IPS-NIHi11 (cell line): ENCODE results near the gene EXO5.
"Not testable (repeated sequence)": the region's sequence is repeated elsewhere in the genome, so short reads cannot be mapped to it uniquely, and the experiment has no call there.

ENCODE experiments used
- DNase-seq: peaks from one replicate; pipeline ENCODE4 v3.0.0; 2012; ENCODE audit warnings: mixed read lengths, low spot score

EXO5 gene

DNA sequence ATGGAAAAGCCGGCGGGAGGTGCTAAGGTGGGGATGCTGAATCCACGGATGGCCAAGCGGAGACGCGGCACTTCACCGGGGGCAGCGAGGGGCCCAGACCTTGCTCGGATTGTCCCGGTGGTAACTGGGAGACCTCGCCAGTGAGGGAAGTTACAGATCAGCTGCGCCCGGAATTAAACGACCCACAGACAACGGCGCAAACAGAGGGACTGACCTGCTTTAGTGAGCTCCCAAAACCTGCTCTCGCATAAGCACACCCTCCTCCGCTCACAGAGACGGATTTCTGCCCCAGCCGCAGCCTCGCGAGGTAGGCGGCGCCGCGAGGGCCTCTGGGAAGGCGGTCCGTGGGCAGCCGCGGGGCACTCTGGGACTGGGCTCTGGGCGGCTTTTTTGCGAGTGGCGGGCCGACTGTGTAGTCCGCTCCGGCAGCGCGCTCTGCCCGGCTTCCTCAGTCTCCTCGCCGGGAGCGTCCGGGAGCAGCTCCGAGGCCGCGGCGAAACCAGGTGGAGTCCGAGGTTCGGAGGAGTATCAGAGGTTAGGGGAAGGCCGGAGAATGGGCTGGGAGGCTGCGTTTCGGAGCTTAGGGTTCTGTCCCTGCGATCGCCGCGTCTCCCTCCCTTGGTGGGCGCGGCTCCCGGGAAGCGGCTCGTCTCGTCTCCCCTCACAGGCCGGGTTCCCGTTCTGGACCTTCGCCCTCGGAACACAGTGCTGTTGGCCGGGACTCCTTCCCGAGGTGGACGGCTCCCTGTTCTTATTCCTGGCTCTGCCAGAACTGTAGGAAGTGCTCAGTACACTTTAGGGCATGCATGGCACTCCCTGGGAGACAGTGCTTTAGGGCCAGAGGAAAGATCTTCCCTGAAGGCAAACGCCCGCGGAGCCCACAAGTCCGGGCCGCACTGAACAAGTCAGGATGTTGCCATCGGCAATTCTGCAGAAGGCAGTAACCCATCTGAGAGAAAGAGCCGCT is at the start of gene EXO5:
Gene EXO5, plus strand, starts transcription at position 393 of the 967 bp plus-strand sequence. CDS start 5,778 bp downstream, outside the sequence.
- peak; percentile 81 for DNase-seq

GRCh38 chr1:40462956-40463590 is 45.5 kb upstream of the EXO5 start:
- no peak for DNase-seq

GRCh38 chr1:40469327-40469726 is 39.2 kb upstream of the EXO5 start:
- DNase-seq: no peak

GRCh38 chr1:40475268-40475667 is 33.3 kb upstream of the EXO5 start:
- DNase-seq: no peak

GRCh38 chr1:40476924-40477677 is 31.5 kb upstream of the EXO5 start, which contains the start of gene ZFP69:
Gene ZFP69, plus strand, starts transcription at chr1:40477290. Its CDS starts 2,072 bp downstream, at chr1:40479362.
- DNase-seq: peak; percentile 93

DNA sequence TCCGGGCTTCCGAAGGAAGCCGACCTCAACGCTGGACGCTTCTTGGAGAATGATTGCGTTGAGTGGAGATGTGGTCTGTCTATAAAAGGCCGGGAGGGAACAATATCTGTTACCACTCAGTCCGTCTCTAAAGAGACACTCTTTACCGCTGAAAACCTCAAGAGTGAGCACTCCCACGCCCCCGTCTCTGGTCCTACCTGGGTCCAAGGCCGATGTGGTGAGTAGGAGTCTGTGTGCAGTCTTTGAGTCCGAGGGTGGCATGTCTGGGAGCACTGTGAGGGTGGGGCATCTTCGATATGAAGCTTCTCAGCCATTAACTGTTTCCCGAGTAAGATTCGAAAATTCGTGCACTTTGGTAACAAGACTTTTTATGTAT is 30.9 kb upstream of the EXO5 start:
- no peak for DNase-seq

DNA sequence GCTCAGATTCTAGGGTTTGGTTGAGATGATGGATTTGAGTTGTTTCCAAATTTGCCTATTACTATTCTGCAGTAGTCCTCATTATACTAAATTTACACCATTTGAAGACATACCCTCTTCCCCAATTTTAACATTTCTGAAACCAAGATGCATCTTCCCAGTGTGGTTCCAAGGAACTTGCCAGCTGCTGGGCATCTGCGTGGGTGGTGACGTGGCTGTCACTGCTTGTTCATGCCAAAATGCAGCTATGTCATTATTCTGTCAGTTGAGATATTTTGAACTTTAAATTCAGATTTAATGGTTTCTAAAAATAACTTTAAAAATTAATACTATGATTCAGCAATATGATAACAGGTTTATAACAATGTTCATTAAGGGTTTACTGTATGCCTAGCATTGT is 30.3 kb upstream of the EXO5 start:
- no peak for DNase-seq

GRCh38 chr1:40479156-40479555 is 29.4 kb upstream of the EXO5 start:
- DNase-seq: no peak

DNA sequence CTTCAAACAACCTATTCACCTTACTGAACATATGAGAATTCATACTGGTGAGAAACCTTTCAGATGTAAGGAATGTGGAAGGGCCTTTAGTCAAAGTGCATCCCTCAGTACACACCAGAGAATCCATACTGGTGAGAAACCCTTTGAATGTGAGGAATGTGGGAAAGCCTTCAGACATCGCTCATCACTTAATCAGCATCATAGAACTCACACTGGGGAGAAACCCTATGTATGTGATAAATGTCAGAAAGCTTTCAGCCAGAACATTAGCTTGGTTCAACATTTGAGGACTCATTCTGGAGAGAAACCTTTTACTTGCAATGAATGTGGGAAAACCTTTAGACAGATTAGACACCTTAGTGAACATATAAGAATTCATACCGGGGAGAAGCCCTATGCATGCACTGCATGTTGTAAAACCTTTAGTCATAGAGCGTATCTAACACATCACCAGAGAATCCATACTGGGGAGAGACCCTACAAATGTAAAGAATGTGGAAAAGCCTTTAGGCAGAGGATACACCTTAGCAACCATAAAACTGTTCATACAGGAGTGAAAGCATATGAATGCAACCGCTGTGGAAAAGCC is 13.2 kb upstream of the EXO5 start:
- DNase-seq: no peak

DNA sequence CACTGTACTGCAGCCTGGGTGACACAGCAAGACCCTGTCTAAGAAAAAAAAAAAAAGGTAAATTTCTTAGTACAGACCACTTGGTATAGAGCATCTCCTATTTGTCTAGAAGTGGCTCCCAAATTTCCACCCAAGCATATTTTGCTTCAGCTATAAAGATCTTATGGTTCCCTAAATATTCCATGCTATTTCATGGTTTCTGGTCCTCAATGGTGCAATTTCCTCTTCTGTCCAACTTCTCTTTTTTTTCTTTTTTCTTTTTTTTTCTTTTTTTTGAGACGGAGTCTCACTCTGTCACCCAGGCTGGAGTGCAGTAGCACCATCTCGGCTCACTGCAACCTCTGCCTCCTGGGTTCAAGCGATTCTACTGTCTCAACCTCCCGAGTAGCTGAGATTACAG is 5.9 kb upstream of the EXO5 start:
- DNase-seq: not testable (repeated sequence)

- no peak for DNase-seq
These were observed 594 bp upstream of the EXO5 start for GRCh38 chr1:40507973-40508372.

- DNase-seq: no peak
These were observed 10.9 kb downstream of the EXO5 start for GRCh38 chr1:40519517-40519916.

GRCh38 chr1:40530735-40531380 is 22.3 kb downstream of the EXO5 start:
- DNase-seq: peak; percentile 24

- peak; percentile 96 for DNase-seq
These were observed 23.0 kb downstream of the EXO5 start, which contains the start of gene ZNF684 for GRCh38 chr1:40531381-40532061. Gene ZNF684, plus strand, starts transcription at chr1:40531637. Its CDS starts 1,530 bp downstream, at chr1:40533167.

GRCh38 chr1:40532062-40532389 is 23.5 kb downstream of the EXO5 start:
- no peak for DNase-seq

- peak; percentile 67 for DNase-seq
These were observed 24.4 kb downstream of the EXO5 start for GRCh38 chr1:40532844-40533424.

DNA sequence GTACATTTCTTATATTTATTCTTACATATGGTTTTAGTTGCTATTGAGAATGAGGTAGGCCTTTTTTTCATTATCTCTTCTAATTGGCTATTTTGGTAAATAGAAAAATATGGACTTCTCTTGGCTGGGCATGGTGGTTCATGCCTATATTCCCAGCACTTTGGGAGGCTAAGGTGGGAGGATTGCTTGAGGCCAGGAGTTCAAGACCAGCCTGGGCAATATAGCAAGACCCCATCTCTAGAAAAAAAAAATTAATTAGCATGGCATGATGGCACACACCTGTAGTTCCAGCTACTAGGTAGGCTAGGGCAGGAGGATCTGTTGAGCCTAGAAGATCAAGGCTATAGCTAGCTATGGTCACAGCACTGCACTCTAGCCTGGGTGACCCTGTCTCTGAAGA is 26.0 kb downstream of the EXO5 start:
- DNase-seq: no peak

DNA sequence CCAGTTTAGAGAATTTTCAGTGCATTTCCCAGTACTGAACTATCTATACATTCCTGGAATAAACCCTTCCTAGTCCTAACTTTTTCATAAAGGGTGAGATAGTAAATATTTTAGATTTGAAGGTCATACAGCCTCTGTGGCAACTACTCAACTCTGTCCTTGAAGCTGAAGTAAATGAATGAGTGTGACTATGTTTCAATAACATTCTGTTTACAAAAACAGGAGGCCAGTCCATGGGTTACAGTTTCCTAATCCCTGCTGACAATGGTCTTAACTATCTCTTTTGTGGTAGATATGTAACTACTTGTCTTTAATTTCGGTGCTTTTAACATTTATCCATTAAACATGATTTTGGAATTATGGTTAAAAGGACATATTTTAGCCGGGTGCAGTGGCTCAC is 27.2 kb downstream of the EXO5 start:
- no peak for DNase-seq

GRCh38 chr1:40539338-40539737 is 30.8 kb downstream of the EXO5 start:
- DNase-seq: no peak

DNA sequence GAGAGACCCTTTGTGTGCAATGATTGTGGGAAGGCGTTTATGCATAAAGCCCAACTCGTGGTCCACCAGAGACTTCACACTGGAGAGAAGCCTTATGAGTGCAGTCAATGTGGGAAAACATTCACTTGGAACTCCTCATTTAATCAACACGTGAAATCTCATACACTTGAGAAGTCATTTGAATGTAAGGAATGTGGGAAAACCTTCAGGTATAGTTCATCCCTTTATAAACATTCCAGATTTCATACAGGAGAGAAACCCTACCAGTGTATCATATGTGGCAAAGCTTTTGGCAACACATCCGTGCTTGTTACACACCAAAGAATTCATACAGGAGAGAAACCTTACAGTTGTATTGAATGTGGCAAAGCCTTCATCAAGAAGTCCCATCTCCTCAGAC is 38.4 kb downstream of the EXO5 start:
- no peak for DNase-seq

DNA sequence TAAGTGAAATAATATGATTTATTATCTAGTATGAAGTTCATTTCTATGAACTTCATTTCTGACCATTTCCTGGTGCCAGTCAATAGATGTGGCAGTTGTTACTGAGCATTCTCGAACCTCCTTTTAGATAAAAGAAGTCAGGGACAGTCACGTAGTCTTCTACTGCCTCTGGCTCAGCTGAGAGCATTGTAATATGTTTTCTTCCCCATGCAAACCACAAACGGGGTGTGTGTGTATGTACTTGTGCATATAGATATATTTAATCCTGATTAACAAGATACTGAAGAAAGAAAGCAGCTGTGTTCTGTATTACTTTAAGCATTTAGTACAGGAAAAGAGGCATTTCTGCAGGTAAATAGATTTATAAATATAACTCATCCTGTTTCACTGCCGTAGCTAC is 44.5 kb downstream of the EXO5 start:
- DNase-seq: no peak
